ENCODE data around the gene ACOT8. TPM values are rescaled to one million over a fixed set of nuclear protein-coding genes. Genes with fewer than 3 reads are reported as not detected.
A peak's percentile ranks its signal among the peaks of the same experiment; 100 is the strongest.

ACOT8 gene
- total and polyA plus RNA-seq, 9 of the 15 experiments (the other 6 are each of a cell fraction or from before 2014, with no cell fraction given): 8.2 to 46.7 (median 20.7) TPM

DNA sequence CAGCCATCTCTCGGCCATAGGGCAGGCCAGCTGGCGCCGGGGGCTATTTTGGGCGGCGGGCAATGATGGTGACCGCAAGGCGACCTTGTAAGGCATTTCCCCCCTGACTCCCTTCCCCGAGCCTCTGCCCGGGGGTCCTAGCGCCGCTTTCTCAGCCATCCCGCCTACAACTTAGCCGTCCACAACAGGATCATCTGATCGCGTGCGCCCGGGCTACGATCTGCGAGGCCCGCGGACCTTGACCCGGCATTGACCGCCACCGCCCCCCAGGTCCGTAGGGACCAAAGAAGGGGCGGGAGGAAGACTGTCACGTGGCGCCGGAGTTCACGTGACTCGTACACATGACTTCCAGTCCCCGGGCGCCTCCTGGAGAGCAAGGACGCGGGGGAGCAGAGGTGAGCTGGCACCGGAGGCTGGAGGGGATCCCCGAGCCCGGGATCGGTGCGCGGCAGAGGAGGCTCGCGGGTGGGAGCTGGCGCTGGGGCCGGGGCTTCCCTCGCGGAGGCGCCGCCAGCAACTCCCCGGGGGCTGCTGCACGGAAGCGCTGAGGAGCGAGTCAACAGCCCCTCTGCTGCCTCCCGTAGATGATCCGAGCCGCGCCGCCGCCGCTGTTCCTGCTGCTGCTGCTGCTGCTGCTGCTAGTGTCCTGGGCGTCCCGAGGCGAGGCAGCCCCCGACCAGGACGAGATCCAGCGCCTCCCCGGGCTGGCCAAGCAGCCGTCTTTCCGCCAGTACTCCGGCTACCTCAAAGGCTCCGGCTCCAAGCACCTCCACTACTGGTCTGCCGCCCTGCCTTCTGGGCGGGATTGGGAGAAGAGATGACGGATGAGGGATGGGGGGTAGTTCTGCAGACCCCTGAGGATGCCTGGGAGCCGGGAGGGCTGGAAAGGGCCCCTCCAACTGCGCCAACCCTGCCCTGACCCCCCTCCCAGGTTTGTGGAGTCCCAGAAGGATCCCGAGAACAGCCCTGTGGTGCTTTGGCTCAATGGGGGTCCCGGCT lies 34.1 kb upstream of the ACOT8 start, which contains the start of the genes CTSA and NEURL2 (continued):
- TF ChIP-seq SLC30A9 (CRISPR knock-in tag; IDR thresholded peaks at IDR 0.05): no peak
- no peak for TF ChIP-seq ZSCAN32 (CRISPR knock-in tag; IDR thresholded peaks at IDR 0.05)
- peak; percentile 91 for TF ChIP-seq MAX (CRISPR knock-in tag; IDR thresholded peaks at IDR 0.05)
- TF ChIP-seq PML (IDR thresholded peaks at IDR 0.05; ENCODE audit: low read length): peak; percentile 65; the same call in 1 of the 2 replicates
- no peak for TF ChIP-seq HDAC8 (tag; IDR thresholded peaks at IDR 0.05)
- TF ChIP-seq HSF4 (CRISPR knock-in tag; IDR thresholded peaks at IDR 0.05; ENCODE audit: borderline replicate concordance): no peak
- TF ChIP-seq, protein P1, sequence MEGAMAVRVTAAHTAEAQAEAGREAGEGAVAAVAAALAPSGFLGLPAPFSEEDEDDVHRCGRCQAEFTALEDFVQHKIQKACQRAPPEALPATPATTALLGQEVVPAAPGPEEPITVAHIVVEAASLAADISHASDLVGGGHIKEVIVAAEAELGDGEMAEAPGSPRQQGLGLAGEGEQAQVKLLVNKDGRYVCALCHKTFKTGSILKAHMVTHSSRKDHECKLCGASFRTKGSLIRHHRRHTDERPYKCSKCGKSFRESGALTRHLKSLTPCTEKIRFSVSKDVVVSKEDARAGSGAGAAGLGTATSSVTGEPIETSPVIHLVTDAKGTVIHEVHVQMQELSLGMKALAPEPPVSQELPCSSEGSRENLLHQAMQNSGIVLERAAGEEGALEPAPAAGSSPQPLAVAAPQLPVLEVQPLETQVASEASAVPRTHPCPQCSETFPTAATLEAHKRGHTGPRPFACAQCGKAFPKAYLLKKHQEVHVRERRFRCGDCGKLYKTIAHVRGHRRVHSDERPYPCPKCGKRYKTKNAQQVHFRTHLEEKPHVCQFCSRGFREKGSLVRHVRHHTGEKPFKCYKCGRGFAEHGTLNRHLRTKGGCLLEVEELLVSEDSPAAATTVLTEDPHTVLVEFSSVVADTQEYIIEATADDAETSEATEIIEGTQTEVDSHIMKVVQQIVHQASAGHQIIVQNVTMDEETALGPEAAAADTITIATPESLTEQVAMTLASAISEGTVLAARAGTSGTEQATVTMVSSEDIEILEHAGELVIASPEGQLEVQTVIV (CRISPR knock-in tag; IDR thresholded peaks at IDR 0.05; ENCODE audit: borderline replicate concordance): no peak
- no peak for TF ChIP-seq ZNF780A (CRISPR knock-in tag; IDR thresholded peaks at IDR 0.05)
- no peak for TF ChIP-seq ADNP (tag; IDR thresholded peaks at IDR 0.05)
- TF ChIP-seq U2AF1 (optimal IDR thresholded peaks at IDR 0.05; ENCODE audit: low read depth, low read length): no peak
- no peak for TF ChIP-seq ZNF583 (CRISPR knock-in tag; IDR thresholded peaks at IDR 0.05)
- peak; percentile 79 for TF ChIP-seq TAF9B (IDR thresholded peaks at IDR 0.05; ENCODE audit: partially characterized antibody)
- TF ChIP-seq DLX4 (CRISPR knock-in tag; IDR thresholded peaks at IDR 0.05): no peak
- no peak; a peak in 1 of 4 replicates for TF ChIP-seq FOXA3 (CRISPR knock-in tag; conservative IDR thresholded peaks at IDR 0.05 in 1 of 2, IDR thresholded peaks at IDR 0.05 in 1 of 2)
- TF ChIP-seq FOS (IDR thresholded peaks at IDR 0.05; ENCODE audit: extremely low read depth, insufficient read length): peak; percentile 79
- no peak for TF ChIP-seq MTA1 (IDR thresholded peaks at IDR 0.05; ENCODE audit: borderline replicate concordance)
- TF ChIP-seq PPARD (CRISPR knock-in tag; IDR thresholded peaks at IDR 0.05): no peak
- TF ChIP-seq SRSF3 (IDR thresholded peaks at IDR 0.05; ENCODE audit: insufficient read depth, low read length): no peak
- peak; percentile 76 for TF ChIP-seq MEF2A (IDR thresholded peaks at IDR 0.05; ENCODE audit: control insufficient read depth, low read depth, low read length)
- no peak for TF ChIP-seq ZNF668 (CRISPR knock-in tag; IDR thresholded peaks at IDR 0.05)
- no peak for TF ChIP-seq ZNF165 (CRISPR knock-in tag; IDR thresholded peaks at IDR 0.05; ENCODE audit: borderline replicate concordance)
- no peak for TF ChIP-seq ZNF696 (CRISPR knock-in tag; conservative IDR thresholded peaks at IDR 0.05)
- no peak for TF ChIP-seq SMAD3 (CRISPR knock-in tag; conservative IDR thresholded peaks at IDR 0.05)
- TF ChIP-seq ZNF140 (CRISPR knock-in tag; IDR thresholded peaks at IDR 0.05): no peak
- TF ChIP-seq PHF21A (IDR thresholded peaks at IDR 0.05; ENCODE audit: borderline replicate concordance, low read depth): no peak
- 0 out of 2 replicates have a peak, but pooled peaks have one; percentile 38 for TF ChIP-seq JUN (IDR thresholded peaks at IDR 0.05; ENCODE audit: borderline replicate concordance, low read depth, low read length)
- peak; percentile 57; the same call in 1 of the 2 replicates for TF ChIP-seq JUN (CRISPR knock-in tag; IDR thresholded peaks at IDR 0.05; ENCODE audit: borderline replicate concordance)

All from K562 (cell line).